ENCODE data around the gene UBE2Q1.

The UBE2Q1 gene

DNA sequence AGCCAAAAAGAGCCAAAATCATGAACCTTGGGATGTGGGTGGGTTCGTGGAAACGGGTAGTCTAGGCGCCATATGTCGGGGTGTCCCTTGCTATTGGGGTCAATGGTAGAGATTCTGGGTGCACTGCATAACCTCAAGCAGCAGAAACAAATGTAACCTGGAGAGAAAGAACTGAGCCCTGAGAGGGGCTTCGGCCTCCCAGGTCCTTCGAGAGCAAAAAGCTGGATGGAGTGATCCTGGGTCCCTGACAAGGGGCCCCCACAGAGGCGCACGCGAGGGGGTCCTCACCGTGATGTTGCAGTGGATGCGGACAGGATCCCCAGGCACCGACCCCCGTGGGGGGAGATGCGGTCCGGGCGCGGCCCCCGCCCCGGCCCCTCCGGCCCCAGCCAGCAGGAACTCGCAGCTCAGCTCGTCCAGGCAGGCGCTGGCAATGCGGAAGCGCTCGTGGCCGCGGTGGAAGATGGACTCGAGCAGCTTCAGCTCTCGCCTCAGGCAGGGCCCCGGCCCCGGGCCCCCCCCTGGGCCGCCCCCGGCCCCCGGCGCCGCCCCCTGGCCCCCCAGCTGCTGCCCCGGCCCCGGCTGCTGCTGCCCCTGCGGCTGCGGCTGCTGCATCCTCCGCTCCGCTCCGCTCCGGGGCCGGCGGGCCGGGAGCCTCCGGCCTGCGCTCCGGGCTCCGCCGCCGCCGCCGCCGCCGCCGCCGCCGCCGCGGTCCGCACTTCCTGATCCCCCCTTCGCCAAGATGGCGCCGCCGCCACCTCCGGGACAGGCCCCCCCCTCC is at the start of gene UBE2Q1:
Gene UBE2Q1 (minus strand): TSS at position 724 of the 781 bp plus-strand sequence. CDS start 109 bp downstream, at position 615.
- no peak for DNase-seq

DNA sequence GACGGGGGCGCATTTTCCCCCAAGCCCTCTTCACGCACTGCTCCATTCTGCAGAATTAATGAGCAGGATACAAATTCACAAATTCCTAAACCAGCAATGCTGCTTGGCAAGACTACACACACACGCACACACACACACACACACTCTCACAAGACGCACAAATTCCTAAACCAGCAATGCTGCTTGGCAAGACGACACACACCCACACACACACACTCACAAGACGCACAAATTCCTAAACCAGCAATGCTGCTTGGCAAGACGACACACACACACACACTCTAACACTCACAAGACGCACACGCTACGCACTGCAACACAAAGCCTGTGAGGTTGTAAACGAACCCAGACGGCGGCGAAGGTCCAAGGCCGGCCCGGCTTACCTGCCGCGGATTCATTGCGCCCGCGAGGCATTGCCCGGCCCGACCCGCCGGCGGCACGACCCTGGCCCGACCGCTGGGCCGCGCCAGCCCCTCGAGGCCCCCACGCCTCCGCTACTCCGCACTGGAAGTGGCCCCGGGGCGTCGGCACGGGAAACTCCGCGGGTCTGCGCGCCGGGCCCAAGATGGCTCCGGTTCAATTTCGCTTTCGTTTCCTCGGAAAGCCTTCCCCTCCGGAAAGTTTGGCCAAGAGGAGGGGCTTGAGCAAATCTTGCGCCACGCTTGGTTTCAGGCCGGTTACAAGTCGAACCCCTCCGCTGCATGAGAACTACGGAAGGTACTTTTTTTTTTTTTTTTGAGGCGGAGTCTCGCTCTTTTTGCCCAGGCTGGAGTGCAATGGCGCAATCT is 49.3 kb upstream of the UBE2Q1 start, which contains the start of gene ADAR:
Gene ADAR (minus strand): TSS at position 578 of the 788 bp plus-strand sequence. CDS start 180 bp downstream, at position 398.
- DNase-seq = peak; percentile 87

DNA sequence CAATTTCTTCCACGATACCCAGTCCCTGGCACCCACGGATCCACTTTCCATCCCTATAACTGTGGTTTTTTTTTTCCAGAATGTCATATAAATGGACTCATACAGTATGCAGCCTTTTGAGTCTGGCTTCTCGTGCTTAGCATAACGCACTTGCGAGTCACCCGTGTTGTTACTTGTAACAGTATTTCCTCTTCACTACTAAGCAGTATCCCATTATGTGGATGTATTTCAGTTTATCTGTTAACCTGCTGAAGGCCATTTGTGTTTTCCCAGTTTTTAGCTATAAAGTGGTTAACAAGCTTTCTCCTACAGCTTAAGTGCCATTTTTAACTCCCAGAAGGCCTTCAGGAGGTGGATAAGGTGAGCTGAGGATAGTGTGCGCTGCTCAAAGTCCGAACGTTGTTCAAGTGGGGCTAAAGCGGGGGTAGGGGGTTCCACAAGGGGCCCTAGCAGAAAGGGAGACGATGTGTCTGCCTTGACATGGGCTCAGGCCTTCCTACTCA is 48.7 kb upstream of the UBE2Q1 start:
- no peak for DNase-seq

- no peak for DNase-seq
These were observed 47.1 kb upstream of the UBE2Q1 start for GRCh38 chr1:154605534-154605933.

DNA sequence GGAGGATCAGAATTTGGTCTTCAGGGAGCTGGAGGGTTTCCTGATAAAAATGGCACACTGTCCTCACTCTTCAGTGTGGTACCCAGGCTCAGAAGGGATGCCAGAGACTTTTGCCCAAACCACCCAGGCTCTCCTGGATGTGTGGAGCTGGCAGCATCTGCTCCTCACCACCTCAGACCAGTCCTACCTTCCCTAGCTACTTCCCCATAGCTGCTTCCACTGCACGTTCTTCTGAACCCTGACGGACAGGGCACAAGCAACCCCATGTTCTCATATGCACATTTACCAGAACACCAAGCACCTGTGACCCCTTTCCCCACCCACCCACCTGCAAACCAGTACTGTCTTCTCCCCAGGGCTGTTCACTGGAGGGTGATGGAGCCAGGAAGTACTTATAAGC is 44.9 kb upstream of the UBE2Q1 start:
- no peak for DNase-seq

GRCh38 chr1:154599658-154600057 is 41.2 kb upstream of the UBE2Q1 start:
- DNase-seq = no peak

GRCh38 chr1:154598871-154599635 is 40.6 kb upstream of the UBE2Q1 start:
- no peak for DNase-seq

DNA sequence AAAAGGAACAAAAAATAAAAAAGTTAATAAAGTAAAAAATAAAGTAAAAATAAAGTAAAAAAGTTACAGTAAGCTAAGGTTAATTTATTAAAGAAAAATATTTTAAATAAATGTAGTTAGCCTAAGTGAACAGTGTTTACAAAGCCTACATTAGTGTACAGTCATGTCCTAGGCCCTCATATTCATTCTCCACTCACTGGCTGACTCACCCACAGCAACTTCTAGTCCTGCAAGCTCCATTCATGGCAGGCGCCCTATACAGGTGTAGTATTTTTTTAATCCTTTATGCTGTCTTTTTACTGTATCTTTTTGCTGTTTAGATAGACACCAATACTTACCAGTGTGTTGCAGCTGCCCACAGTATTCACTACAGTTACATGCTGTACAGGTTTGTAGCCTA is 37.2 kb upstream of the UBE2Q1 start:
- no peak for DNase-seq

DNA sequence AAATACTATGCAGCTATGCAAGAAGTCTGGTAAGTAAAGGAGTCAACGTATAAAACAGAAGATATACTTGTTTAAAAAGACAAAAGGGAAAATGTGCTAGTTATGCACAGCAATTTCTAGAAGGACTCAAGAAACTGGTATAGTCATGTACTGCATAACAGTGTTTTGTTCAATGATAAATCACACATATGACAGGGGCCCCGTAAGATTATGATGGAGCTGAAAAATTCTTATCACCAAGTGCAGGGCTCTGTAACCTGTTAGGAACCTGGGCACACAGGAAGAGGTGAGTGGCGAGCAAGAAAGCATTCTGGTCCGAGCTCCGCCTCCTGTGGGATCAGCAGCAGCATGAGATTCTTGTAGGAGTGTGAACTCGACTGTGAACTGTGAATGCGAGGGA is 36.3 kb upstream of the UBE2Q1 start:
- no peak for DNase-seq

DNA sequence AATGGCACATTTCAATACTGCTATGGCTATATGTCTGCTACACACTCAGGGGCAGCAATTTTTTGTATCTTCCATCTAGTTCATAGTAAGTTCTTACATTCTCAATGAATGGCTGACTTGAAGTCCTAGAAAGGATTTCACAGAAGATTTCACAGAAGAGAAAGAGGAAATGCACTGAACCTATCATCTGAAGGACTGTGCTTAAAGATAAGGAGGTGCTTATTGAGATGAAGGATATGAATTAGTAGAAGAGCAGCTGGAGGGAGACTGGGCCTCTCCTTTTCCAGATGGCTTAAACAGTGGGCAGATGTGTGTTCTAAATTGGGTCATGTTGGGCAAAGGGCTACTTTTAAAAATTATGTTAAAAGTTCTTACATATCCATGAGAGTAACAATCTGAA is 34.9 kb upstream of the UBE2Q1 start:
- DNase-seq = no peak

DNA sequence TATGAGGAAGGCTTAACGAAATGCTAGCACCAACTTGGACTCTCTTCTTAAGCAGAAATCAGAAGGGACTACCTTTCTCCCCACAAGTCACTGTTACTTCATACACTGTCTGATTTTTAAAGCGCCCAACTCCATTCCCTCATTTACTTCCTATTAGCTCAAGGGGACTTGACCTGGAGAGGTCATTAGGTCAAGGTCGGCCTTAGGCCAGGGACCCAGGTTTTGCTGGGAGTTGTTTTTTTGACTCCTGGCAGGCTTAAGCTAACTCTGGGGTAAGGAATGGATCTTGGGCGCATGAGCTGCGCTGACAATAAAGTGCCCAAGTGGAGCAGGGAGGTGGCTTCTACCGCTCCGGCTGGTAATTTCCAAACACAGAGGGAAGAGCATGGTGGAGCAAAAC is 32.7 kb upstream of the UBE2Q1 start:
- no peak for DNase-seq

DNA sequence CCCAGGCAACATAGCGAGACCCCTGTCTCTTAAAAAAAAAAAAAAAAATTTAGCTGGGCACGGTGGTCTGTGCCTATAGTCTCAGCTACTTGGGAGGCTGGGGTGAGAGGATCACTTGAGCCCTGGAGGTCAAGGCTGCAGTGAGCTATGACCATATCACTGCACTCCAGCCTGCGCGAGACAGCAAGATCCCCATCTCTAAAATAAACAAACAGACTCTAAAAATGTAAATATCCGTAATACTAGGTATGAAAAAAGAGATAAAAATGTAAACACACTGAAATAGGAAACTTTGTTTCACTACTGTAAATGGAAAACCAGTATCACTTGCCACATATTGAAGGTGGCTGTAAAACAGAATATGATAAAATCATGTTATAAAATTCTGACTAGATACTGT is 32.3 kb upstream of the UBE2Q1 start:
- no peak for DNase-seq

DNA sequence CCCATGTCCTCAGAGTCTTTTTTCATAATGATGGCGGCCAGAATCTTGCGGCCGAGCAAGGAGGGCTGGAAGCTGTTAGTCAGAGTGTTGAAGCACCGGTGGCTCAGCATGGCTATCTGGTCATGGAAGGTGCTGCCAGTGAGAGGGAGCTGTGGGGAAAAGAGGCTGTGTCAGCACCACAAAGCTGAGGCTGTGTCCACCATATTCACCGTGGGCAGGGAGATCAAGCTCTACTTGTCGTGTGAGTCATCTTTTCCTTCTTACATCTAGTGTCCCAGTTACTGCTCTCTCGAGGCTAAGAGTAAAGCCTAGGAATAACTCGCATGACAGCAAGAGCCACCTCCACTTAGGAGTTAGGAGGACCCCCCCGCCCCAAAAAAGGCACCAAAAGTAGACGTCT is 31.3 kb upstream of the UBE2Q1 start:
- DNase-seq = no peak

DNA sequence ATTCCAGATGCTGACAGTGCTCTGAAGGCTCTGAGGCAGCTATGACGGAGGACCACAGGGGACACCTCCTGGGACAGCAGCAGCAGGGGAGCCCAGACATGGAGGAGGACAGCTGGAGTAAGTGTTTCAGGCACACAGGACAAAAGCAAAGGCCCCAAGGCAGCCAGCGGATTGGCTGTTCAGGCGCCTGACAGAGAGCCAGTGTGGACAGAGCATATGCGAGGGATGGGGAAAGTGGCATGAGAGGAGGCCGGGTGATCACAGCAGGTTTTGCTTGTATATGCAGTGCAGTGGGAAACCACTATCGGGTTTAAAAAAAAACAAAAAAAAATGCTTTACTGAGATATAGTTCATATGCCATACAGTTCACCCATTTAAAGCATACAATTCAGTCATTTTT is 28.2 kb upstream of the UBE2Q1 start:
- no peak for DNase-seq

DNA sequence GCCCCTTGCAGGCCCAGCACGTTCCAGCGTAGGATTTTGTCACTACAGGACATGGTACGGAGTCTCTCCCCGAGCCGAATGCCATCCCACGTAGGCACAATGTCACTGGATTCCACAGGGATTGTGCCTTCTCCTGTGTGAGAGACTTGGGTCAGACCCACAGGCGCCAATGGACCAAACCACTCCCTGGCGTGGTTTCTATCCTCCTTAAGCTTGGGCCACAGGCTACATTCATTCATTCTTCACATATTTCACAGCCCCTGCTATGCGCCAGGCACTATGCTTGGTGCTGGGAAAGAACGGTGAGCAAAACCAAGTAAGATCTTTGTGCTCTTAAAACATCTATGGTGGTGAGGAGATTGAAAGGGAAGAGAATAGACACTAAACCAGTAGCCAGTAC is 27.8 kb upstream of the UBE2Q1 start:
- DNase-seq = no peak

GRCh38 chr1:154584267-154584994 is 26.0 kb upstream of the UBE2Q1 start:
- no peak for DNase-seq

- DNase-seq = no peak
These were observed 25.3 kb upstream of the UBE2Q1 start for GRCh38 chr1:154583773-154584172.

GRCh38 chr1:154582885-154583284 is 24.4 kb upstream of the UBE2Q1 start:
- no peak for DNase-seq

GRCh38 chr1:154581766-154582165 is 23.3 kb upstream of the UBE2Q1 start:
- DNase-seq = no peak

DNA sequence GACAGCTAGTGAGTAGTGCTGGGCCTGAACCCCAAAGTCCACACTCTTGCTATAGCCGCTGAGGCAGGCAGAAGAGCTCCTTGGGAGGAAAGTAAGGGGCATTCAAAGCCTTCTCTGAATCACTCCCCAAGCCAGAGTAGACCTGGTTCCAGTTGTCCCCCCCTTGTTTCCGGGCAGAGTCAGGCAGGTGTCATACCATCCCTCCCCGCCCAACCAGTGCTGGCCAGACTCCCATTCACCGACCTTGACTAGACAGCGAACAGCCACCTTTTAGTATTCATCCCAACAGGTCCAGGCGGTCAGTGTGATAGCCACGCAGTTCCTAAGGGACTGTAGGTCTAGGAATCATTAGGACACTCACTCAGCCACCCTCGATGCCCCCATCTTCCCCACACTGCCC is 20.9 kb upstream of the UBE2Q1 start:
- DNase-seq = no peak

DNA sequence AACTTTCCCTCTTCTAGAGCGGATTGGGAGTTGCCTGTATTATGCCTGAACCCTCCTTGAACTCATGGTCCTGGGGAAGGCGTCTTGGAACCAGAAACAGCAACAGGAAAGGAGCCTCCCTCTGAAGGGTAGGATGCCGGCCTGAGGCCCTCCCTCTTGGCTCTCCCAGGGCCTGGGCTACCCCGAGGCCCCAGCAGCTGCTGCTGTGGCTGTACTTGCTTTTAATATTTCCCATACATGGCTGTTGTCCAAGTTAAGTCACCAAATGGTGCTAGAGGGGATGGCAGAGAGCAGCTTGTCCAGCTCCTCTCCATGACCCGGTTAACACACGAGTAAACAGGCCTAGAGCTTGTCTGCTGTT is 19.6 kb upstream of the UBE2Q1 start:
- DNase-seq = no peak

DNA sequence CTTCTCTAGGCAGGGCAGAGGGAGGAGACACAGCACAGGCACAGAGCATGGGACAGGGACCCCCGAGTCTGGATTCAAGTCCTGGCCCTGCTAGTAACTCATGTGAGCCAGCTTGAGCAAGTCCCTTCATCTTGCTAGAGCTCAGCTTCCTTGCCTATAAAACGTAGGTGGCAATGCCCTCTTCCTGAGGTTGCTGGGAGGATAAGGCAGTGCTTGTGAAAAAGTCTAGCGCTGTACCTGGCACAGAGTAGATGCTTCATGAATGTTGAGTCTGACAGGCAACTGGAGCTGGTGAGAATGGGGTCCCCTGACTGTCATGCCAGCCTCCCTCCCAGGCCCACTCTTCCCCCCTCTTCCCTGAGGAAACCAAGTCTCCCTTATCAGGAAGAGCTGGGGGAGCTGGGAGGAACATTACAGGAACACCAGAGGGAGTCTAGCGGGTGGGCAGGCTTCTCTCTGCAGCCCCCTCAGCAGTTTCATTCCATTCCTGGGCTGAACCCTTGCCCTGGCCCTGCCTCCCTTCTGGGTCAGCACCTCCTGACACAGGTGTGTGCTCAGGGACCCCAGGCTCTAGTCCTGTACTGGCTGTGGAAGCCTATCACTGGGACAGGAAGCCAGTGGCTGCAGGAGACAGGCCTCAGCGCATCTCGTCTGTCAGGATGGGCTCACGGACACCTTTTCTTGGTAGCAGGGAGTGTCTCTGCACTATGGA is 19.0 kb upstream of the UBE2Q1 start:
- no peak for DNase-seq
